Ishikawa (cell line): ENCODE results near the gene RBKS.

Experiments
- CEBPB ChIP-seq: IDR thresholded peaks from 2 replicates; pipeline ENCODE4 v1.6.1; 2012
- CREB1 ChIP-seq: IDR thresholded peaks from 2 replicates; pipeline ENCODE4 v1.6.1; 2012; ENCODE audit warnings: low read depth
- EGR1 ChIP-seq: IDR thresholded peaks from 2 replicates; pipeline ENCODE4 v1.6.1; 2012
- EP300 ChIP-seq: IDR thresholded peaks from 2 replicates; pipeline ENCODE4 v1.6.1; 2012; ENCODE audit warnings: borderline replicate concordance
- FOXM1 ChIP-seq: IDR thresholded peaks from 2 replicates; pipeline ENCODE4 v1.6.1; 2012; ENCODE audit warnings: low read depth, borderline replicate concordance
- MAX ChIP-seq: IDR thresholded peaks from 2 replicates; pipeline ENCODE4 v1.6.1; 2012
- NFIC ChIP-seq: IDR thresholded peaks from 2 replicates; pipeline ENCODE4 v1.6.1; 2012
- RAD21 ChIP-seq: IDR thresholded peaks from 2 replicates; pipeline ENCODE4 v1.6.1; 2012; ENCODE audit warnings: low read depth
- TAF1 ChIP-seq: IDR thresholded peaks from 2 replicates; pipeline ENCODE4 v1.6.1; 2012; ENCODE audit warnings: low read depth, mild to moderate bottlenecking
- TCF12 ChIP-seq: IDR thresholded peaks from 2 replicates; pipeline ENCODE4 v1.6.1; 2012; ENCODE audit warnings: low read depth
- TEAD4 ChIP-seq: IDR thresholded peaks from 2 replicates; pipeline ENCODE4 v1.6.1; 2012
- USF1 ChIP-seq: IDR thresholded peaks from 2 replicates; pipeline ENCODE4 v1.6.1; 2012
- YY1 ChIP-seq: IDR thresholded peaks from 2 replicates; pipeline ENCODE4 v1.6.1; 2012; ENCODE audit warnings: low read depth
- ZBTB7A ChIP-seq: IDR thresholded peaks from 2 replicates; pipeline ENCODE4 v1.6.1; 2012; ENCODE audit warnings: low read depth
- TF ChIP-seq, protein P1 (sequence below): IDR thresholded peaks from 2 replicates; pipeline ENCODE4 v1.6.1; 2012; ENCODE audit warnings: low read depth, mild to moderate bottlenecking

RBKS gene

GRCh38 chr2:27800856-27801255 lies 89.3 kb downstream of the RBKS start:
- TF ChIP-seq EGR1 (no peak), RAD21 (no peak), USF1 (no peak), YY1 (no peak), NFIC (no peak), FOXM1 (no peak), ZBTB7A (no peak), TCF12 (no peak), EP300 (no peak), TAF1 (no peak), CEBPB (no peak)

- TF ChIP-seq CEBPB (no peak), TEAD4 (no peak), EP300 (no peak), USF1 (no peak), NFIC (no peak), ZBTB7A (no peak), CREB1 (no peak), MAX (no peak), TAF1 (no peak), TCF12 (no peak), FOXM1 (no peak), RAD21 (no peak), YY1 (no peak), EGR1 (no peak)
- TF ChIP-seq, protein P1, sequence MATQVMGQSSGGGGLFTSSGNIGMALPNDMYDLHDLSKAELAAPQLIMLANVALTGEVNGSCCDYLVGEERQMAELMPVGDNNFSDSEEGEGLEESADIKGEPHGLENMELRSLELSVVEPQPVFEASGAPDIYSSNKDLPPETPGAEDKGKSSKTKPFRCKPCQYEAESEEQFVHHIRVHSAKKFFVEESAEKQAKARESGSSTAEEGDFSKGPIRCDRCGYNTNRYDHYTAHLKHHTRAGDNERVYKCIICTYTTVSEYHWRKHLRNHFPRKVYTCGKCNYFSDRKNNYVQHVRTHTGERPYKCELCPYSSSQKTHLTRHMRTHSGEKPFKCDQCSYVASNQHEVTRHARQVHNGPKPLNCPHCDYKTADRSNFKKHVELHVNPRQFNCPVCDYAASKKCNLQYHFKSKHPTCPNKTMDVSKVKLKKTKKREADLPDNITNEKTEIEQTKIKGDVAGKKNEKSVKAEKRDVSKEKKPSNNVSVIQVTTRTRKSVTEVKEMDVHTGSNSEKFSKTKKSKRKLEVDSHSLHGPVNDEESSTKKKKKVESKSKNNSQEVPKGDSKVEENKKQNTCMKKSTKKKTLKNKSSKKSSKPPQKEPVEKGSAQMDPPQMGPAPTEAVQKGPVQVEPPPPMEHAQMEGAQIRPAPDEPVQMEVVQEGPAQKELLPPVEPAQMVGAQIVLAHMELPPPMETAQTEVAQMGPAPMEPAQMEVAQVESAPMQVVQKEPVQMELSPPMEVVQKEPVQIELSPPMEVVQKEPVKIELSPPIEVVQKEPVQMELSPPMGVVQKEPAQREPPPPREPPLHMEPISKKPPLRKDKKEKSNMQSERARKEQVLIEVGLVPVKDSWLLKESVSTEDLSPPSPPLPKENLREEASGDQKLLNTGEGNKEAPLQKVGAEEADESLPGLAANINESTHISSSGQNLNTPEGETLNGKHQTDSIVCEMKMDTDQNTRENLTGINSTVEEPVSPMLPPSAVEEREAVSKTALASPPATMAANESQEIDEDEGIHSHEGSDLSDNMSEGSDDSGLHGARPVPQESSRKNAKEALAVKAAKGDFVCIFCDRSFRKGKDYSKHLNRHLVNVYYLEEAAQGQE: no peak
Observed at GRCh38 chr2:27799646-27800010, 90.6 kb downstream of the RBKS start.

DNA sequence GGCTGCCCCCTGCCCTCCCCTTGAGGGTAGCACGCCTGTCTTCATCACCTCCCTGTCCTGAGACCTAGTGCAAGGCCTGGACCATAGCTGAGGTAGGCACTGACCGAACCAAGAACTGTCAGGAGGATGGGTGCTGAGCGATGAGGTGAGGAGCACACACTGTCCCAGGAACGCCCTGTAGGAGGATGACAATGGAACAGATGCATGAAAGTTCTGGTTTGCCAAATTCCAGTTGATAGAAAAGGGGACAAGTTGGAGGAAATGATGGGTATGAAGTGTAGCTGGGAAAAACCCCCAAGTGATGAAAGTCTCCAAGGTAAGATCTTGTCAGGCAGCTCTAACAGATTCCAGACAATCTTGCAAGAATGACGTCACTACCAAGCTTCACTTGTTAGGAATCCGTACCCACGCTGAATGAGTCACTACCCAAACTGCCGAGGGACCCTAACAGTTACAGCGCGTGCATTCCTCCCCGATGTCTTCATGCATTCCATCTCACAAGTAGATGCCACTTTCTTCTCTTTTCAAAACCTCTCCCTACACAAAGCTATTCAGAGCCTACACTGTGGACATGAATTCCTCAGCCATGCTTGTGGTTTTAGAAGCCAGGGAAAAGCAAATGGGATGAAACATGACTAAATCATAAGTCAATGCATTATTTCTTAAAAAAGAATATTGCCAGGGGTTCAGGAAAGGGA lies 91.1 kb downstream of the RBKS start:
- TF ChIP-seq EP300 (peak; percentile 88), FOXM1 (peak; percentile 67; the same call in 1 of the 2 replicates), CREB1 (peak; percentile 42; the same call in 1 of the 2 replicates), TEAD4 (peak; percentile 98), MAX (peak; percentile 39), USF1 (no peak), CEBPB (peak; percentile 1; the same call in 1 of the 2 replicates), NFIC (no peak), TCF12 (peak; percentile 84), ZBTB7A (no peak), RAD21 (no peak; the same call in 1 of the 2 replicates), YY1 (peak; percentile 8; the same call in 1 of the 2 replicates), TAF1 (no peak), EGR1 (no peak)
- TF ChIP-seq, protein P1: no peak

- TF ChIP-seq, protein P1: no peak
- TF ChIP-seq NFIC: no peak
- no peak for TF ChIP-seq YY1
- no peak for TF ChIP-seq TAF1
- no peak for TF ChIP-seq CREB1
- TF ChIP-seq TEAD4: no peak
- no peak for TF ChIP-seq TCF12
- TF ChIP-seq ZBTB7A: no peak
- no peak for TF ChIP-seq CEBPB
- no peak for TF ChIP-seq EGR1
- TF ChIP-seq EP300: no peak
- no peak; the same call in 1 of the 2 replicates for TF ChIP-seq MAX
- no peak for TF ChIP-seq USF1
- no peak for TF ChIP-seq FOXM1
- TF ChIP-seq RAD21: no peak
Observed at GRCh38 chr2:27798486-27798885, 91.7 kb downstream of the RBKS start.
